K562 (cell line): ENCODE results near the gene MAGI3.

ENCODE experiments used
- CEBPB ChIP-seq: fragments of 450-650 bp; IDR thresholded peaks from 2 replicates; pipeline ENCODE4 v1.6.1; 2016; ENCODE audit warnings: missing genetic modification characterization, missing compliant biosample characterization
- CTCF ChIP-seq, 3 experiments: IDR thresholded peaks in 2 of 3; conservative IDR thresholded peaks in 1 of 3; 2 replicates each; pipeline ENCODE4 v1.5.1; 2011 to 2012; ENCODE audit warnings: low read length in 3 of 3, mild to moderate bottlenecking in 3 of 3, control low read depth in 2 of 3, improper control_type of control experiment in 1 of 3, inconsistent platforms in 1 of 3, low read depth in 1 of 3, mixed read lengths in 1 of 3, moderate library complexity in 1 of 3; ENCODE audit not compliant: insufficient read depth in 2 of 3
- EGR1 ChIP-seq: fragments of 450-650 bp; conservative IDR thresholded peaks from 2 replicates; pipeline ENCODE4 v1.6.1; 2017; ENCODE audit warnings: mild to moderate bottlenecking
- POLR2AphosphoS5 ChIP-seq: IDR thresholded peaks from 2 replicates; pipeline ENCODE4 v1.6.1; 2011; ENCODE audit warnings: mild to moderate bottlenecking, low read depth, low read length, moderate library complexity; ENCODE audit not compliant: control insufficient read depth, insufficient read depth
- YY1 ChIP-seq, 3 experiments: IDR thresholded peaks; 2 replicates each; pipeline ENCODE4 v1.6.1; 2011; ENCODE audit warnings: low read length in 2 of 3, mild to moderate bottlenecking in 2 of 3, moderate library complexity in 2 of 3, borderline replicate concordance in 1 of 3, control low read depth in 1 of 3, low read depth in 1 of 3; ENCODE audit not compliant: insufficient read depth in 3 of 3, insufficient replicate concordance in 2 of 3, control insufficient read depth in 1 of 3, insufficient read length in 1 of 3; ENCODE audit errors: extremely low read depth in 1 of 3

- no peak for TF ChIP-seq CEBPB (tag)
- TF ChIP-seq YY1 (IDR thresholded peaks at IDR 0.05; ENCODE audit: borderline replicate concordance in 1 of 3, control insufficient read depth in 1 of 3, extremely low read depth in 1 of 3, insufficient read depth in 3 of 3, insufficient read length in 1 of 3, insufficient replicate concordance in 2 of 3, low read depth in 1 of 3, low read length in 2 of 3) = no peak
- TF ChIP-seq POLR2AphosphoS5 = no peak
- peak; percentile 27 to 63 (median 49); a peak in 5 of 6 replicates for TF ChIP-seq CTCF (IDR thresholded peaks at IDR 0.05 in 2 of 3, conservative IDR thresholded peaks at IDR 0.05 in 1 of 3; ENCODE audit: insufficient read depth in 2 of 3, low read depth in 1 of 3, low read length in 3 of 3)
- TF ChIP-seq EGR1 = no peak
Measured at GRCh38 chr1:113452921-113453770, 62.8 kb downstream of the MAGI3 start.
